NOMO-1 (cell line): Measurements from ENCODE around the gene MYF5.

Experiments used
- DNase-seq, 2 experiments: peaks; one replicate each; lab custom pipeline; 2025; ENCODE audit not compliant: unreplicated experiment in 2 of 2; lab: John Stamatoyannopoulos, UW

MYF5 gene

DNA sequence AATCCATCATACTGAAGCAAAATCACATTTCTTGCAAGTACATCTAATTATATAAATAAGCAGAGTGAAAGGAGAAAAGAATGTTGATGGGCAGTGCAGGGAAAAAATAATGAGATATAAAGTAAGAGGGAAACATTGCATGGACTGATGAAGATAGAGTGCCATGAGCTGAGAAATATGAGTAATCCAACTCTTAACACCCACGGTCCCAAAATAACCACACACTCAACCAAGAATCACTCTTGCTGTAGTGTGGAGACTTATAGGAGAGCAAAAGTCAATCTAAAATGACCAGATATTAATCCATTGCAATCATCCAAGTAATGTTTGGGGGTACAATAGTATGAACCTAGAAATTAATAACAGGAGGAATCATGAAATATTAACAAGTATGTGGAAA is 40.2 kb downstream of the MYF5 start:
- DNase-seq = no peak

DNA sequence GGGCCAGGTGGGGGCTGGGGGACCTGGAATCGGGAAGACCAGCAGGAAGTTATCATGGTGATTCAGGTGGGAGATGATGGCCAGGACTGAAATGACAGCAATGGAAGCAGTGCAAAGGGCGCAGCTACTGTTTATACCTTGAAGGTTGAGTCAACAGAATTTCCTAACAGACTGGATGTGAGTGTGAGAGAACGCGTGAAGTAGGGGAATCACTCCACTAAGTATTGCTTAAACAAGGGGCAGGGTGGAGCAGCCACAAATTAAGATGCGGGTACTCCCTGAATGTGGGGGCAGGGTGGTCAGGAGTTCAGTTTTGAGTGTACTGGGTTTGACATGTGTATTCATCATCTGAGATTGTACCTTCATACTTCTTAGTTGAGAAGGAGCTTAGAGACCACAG is 45.1 kb downstream of the MYF5 start:
- DNase-seq = no peak

GRCh38 chr12:80763874-80764273 is 47.2 kb downstream of the MYF5 start:
- peak; percentile 10 to 29 for DNase-seq

- no peak for DNase-seq
Observed at GRCh38 chr12:80766210-80766609, 49.5 kb downstream of the MYF5 start.

DNA sequence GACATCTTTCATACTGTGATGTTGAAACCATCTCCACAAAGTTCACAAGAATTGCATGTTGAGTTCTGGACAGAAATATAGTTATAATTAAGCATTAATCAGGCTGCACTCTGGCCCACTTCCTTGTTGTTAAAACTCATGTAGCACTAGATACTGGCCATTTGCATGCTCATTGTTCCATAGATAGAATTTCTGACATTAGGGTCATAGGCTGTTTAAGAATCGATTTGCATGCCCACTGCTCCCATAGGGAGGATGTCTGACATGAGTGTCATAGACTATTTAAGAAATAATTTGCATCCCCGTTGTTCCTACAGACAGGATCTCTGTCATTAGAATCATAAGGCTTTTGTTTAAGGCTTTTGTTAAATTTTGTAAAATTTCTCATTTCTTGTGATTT is 50.2 kb downstream of the MYF5 start:
- DNase-seq = no peak
